HG02763 (cell line): ENCODE measurements around the gene CAPNS1.
"Not testable (repeated sequence)": the region's sequence is repeated elsewhere in the genome, so short reads cannot be mapped to it uniquely, and the experiment has no call there.

Experiments used
- ATAC-seq: cut with Tn5 transposase; IDR thresholded peaks from one replicate; pipeline ENCODE4 v1.9.1; 2021; ENCODE audit warnings: mild to moderate bottlenecking, moderate library complexity; ENCODE audit not compliant: unreplicated experiment

CAPNS1 gene

GRCh38 chr19:36113894-36114720 is 25.8 kb upstream of the CAPNS1 start:
- ATAC-seq = peak; percentile 0

GRCh38 chr19:36114721-36115452 is 25.0 kb upstream of the CAPNS1 start, which contains the start of gene POLR2I:
POLR2I (minus strand) TSS chr19:36114875; CDS start chr19:36114856, 19 bp downstream.
- peak; percentile 84 for ATAC-seq

- ATAC-seq = peak; percentile 30
Observed at GRCh38 chr19:36115453-36116343, 24.2 kb upstream of the CAPNS1 start, which contains the start of gene TBCB. TBCB (plus strand) TSS chr19:36115468; CDS start chr19:36115561, 93 bp downstream.

- no peak for ATAC-seq
Observed at GRCh38 chr19:36116344-36116637, 23.6 kb upstream of the CAPNS1 start.

GRCh38 chr19:36120092-36120983 is 19.5 kb upstream of the CAPNS1 start:
- no peak for ATAC-seq

- no peak for ATAC-seq
Observed at GRCh38 chr19:36120984-36121358, 18.9 kb upstream of the CAPNS1 start.

- ATAC-seq = no peak
Observed at GRCh38 chr19:36121486-36122124, 18.3 kb upstream of the CAPNS1 start.

- no peak for ATAC-seq
Observed at GRCh38 chr19:36125557-36125956, 14.3 kb upstream of the CAPNS1 start.

- no peak for ATAC-seq
Observed at GRCh38 chr19:36128392-36128736, 11.5 kb upstream of the CAPNS1 start.

GRCh38 chr19:36131221-36131620 is 8.6 kb upstream of the CAPNS1 start:
- ATAC-seq = not testable (repeated sequence)

GRCh38 chr19:36134867-36135266 is 5.0 kb upstream of the CAPNS1 start:
- not testable (repeated sequence) for ATAC-seq

GRCh38 chr19:36136964-36137686 is 2.7 kb upstream of the CAPNS1 start:
- ATAC-seq = no peak

- ATAC-seq = no peak
Observed at GRCh38 chr19:36139120-36139472, 770 bp upstream of the CAPNS1 start.

- ATAC-seq = no peak
Observed at GRCh38 chr19:36140304-36141038, 605 bp downstream of the CAPNS1 start.

- ATAC-seq = peak; percentile 48
Observed at GRCh38 chr19:36141039-36141927, 1.4 kb downstream of the CAPNS1 start.

GRCh38 chr19:36142046-36142445 is 2.2 kb downstream of the CAPNS1 start:
- no peak for ATAC-seq

GRCh38 chr19:36142496-36142895 is 2.6 kb downstream of the CAPNS1 start:
- ATAC-seq = no peak

GRCh38 chr19:36144624-36145023 is 4.8 kb downstream of the CAPNS1 start:
- no peak for ATAC-seq
